ENCODE measurements around the gene ROR2. TPM values are rescaled to one million over a fixed set of nuclear protein-coding genes. Genes with fewer than 3 reads are reported as not detected.
"Not testable (repeated sequence)": the region's sequence is repeated elsewhere in the genome, so short reads cannot be mapped to it uniquely, and the experiment has no call there.

Gene ROR2
- total RNA-seq, 1 donor from 2014 or later, result 0.32 TPM

GRCh38 chr9:91530829-91531228, 419.2 kb downstream of the ROR2 start:
- DNase-seq (ENCODE audit: low spot score in 2 of 2), result no peak
- no peaks in the 10 kb centered on the region for H3K4me1 ChIP-seq
- no peaks in the 10 kb centered on the region for H3K27me3 ChIP-seq
- H3K36me3 ChIP-seq, result no peaks in the 10 kb centered on the region
- H3K4me3 ChIP-seq, result no peak overlapping the region
- TF ChIP-seq CTCF (IDR thresholded peaks at IDR 0.05), result no peak
- intact Hi-C loops (cut with DNase I), result no loop called here
- no peaks in the 10 kb centered on the region for H3K9me3 ChIP-seq
- H3K27ac ChIP-seq, result no peak overlapping the region

DNA sequence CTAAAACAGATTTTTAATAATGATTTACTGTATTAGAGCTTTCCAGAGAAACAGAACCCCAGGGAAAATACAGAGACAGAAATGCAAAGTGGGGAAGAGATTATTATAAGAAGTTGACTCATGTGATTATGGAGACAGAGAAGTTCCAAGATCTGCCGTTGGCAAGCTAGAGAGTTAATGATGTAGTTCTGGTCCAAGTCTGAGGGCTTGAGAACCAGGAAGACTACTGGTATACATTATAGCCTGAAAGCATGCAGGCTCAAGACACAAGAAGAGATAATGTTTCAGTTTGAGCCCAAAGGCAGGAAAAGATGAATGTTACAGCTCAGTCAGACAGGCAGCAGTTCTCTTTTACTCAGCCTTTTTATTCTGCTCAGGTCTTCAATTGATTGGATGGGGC, 427.5 kb downstream of the ROR2 start:
- no peak for DNase-seq (ENCODE audit: low spot score in 2 of 2)
- H3K36me3 ChIP-seq, result no peaks in the 10 kb centered on the region
- TF ChIP-seq CTCF (IDR thresholded peaks at IDR 0.05), result no peak
- intact Hi-C loops (cut with DNase I), result no loop called here
- H3K27me3 ChIP-seq, result no peaks in the 10 kb centered on the region
- no peak overlapping the region for H3K4me3 ChIP-seq
- H3K9me3 ChIP-seq, result no peaks in the 10 kb centered on the region
- no peak overlapping the region for H3K27ac ChIP-seq
- H3K4me1 ChIP-seq, result no peaks in the 10 kb centered on the region

DNA sequence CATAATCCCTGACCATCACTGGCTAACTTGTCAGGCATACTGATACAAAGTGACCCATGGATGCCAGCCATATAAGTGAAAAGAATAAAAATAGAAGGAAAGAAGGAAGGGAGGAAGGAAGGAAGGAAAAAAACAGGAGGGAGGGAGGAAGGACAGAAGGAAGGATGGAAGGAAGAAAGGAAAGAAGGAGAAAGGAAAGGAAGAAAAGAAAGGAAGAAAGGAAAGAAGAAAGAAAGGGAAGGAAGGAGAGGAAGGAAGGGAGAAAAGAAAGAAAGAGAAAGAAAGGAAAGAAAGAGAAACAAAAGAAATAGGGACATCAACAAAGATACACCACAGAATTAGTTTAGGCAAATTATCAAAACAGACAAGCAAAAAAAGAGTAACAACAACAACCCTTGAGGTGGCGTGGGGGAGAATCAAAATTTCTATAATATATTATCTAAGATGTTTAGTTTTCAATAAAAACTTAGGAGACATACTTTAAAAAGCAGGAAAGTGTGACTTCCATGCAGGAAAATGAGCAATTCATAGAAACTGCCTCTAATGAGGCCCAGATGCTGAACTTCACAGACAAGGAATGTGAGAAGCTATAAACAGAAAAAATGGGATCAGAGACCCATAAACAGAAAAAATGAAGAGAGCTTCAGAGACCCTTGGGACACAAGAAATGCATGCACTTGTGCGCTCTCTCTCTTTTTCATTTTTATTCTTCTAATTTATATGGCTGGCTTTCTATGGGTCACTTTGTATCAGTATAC, 430.3 kb downstream of the ROR2 start:
- H3K36me3 ChIP-seq, result no peaks in the 10 kb centered on the region
- DNase-seq (ENCODE audit: low spot score in 2 of 2), result no peak
- H3K27me3 ChIP-seq, result no peaks in the 10 kb centered on the region
- no peaks in the 10 kb centered on the region for H3K4me1 ChIP-seq
- no peak overlapping the region for H3K4me3 ChIP-seq
- TF ChIP-seq CTCF (IDR thresholded peaks at IDR 0.05), result no peak
- H3K9me3 ChIP-seq, result no peaks in the 10 kb centered on the region
- H3K27ac ChIP-seq, result no peak overlapping the region
- intact Hi-C loops (cut with DNase I), result no loop called here

- intact Hi-C loops (cut with DNase I), result no loop called here
- Histone ChIP-seq H3K36me3 (no peaks in the 10 kb centered on the region), H3K27ac (no peak overlapping the region), H3K4me3 (no peak overlapping the region), H3K27me3 (no peaks in the 10 kb centered on the region), H3K4me1 (no peaks in the 10 kb centered on the region), H3K9me3 (no peaks in the 10 kb centered on the region)
- TF ChIP-seq CTCF (IDR thresholded peaks at IDR 0.05), result no peak
- no peak for DNase-seq (ENCODE audit: low spot score in 2 of 2)
Observed at GRCh38 chr9:91518462-91518861, 431.6 kb downstream of the ROR2 start.

- no peaks in the 10 kb centered on the region for H3K4me1 ChIP-seq
- no peak for TF ChIP-seq CTCF (IDR thresholded peaks at IDR 0.05)
- H3K27ac ChIP-seq, result no peak overlapping the region
- no peaks in the 10 kb centered on the region for H3K36me3 ChIP-seq
- no peaks in the 10 kb centered on the region for H3K27me3 ChIP-seq
- no peaks in the 10 kb centered on the region for H3K9me3 ChIP-seq
- intact Hi-C loops (cut with DNase I), result no loop called here
- no peak overlapping the region for H3K4me3 ChIP-seq
- DNase-seq (ENCODE audit: low spot score in 2 of 2), result no peak
Observed at GRCh38 chr9:91517801-91518200, 432.2 kb downstream of the ROR2 start.

DNA sequence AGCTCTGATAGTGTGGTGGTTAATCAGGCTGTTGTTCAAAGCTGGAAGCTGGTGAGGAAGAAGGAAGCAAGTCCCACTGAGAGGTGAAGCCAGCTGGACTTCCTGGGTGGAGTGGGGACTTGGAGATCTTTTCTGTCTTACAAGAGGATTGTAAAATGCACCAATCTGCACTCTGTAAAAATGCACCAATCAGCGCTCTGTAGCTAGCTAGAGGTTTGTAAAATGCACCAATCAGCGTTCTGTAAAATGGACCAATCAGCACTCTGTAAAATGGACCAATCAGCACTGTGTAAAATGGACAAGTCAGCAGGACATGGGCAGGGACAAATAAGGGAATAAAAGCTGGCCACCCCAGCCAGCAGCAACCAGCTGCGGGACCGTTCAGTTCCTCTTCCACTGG, 432.7 kb downstream of the ROR2 start:
- H3K4me3 ChIP-seq; H3K4me1 ChIP-seq; H3K36me3 ChIP-seq; intact Hi-C loops (cut with DNase I); H3K9me3 ChIP-seq; H3K27me3 ChIP-seq; H3K27ac ChIP-seq; DNase-seq (ENCODE audit: low spot score in 2 of 2): not testable (repeated sequence)

Data from ascending aorta (tissue), 2 donors.